Hepatocyte (in vitro differentiated cells): ENCODE data around the gene PDGFRB. TPM values are rescaled to one million over a fixed set of nuclear protein-coding genes. Genes with fewer than 3 reads are reported as not detected.

Source experiments
- DNase-seq: peaks from one replicate; pipeline ENCODE4 v3.0.0-alpha.2; 2016; ENCODE audit warnings: low spot score
- H2AFZ ChIP-seq: fragments of 200-600 bp; sonication (generic); 2 replicates; pipeline ENCODE4 v1.6.0; 2016; ENCODE audit warnings: antibody characterized with exemption, mild to moderate bottlenecking
- H3K27ac ChIP-seq: fragments of 200-600 bp; sonication (generic); 2 replicates; pipeline ENCODE4 v1.5.1; 2016; ENCODE audit warnings: mild to moderate bottlenecking
- H3K27me3 ChIP-seq: fragments of 200-600 bp; sonication (generic); 2 replicates; pipeline ENCODE4 v1.6.1; 2016
- H3K36me3 ChIP-seq: fragments of 200-600 bp; sonication (generic); replicated peaks from 2 replicates; pipeline ENCODE4 v1.5.1; 2016; ENCODE audit warnings: low read depth; ENCODE audit not compliant: insufficient read depth
- H3K4me1 ChIP-seq: fragments of 200-600 bp; sonication (generic); 2 replicates; pipeline ENCODE4 v1.5.1; 2016; ENCODE audit warnings: mild to moderate bottlenecking, moderate library complexity; ENCODE audit not compliant: insufficient read depth
- H3K4me2 ChIP-seq: fragments of 200-600 bp; sonication (generic); 2 replicates; pipeline ENCODE4 v1.6.0; 2016
- H3K4me3 ChIP-seq: fragments of 200-600 bp; sonication (generic); 2 replicates; pipeline ENCODE4 v1.5.1; 2016; ENCODE audit warnings: mild to moderate bottlenecking
- H3K79me2 ChIP-seq: fragments of 200-600 bp; sonication (generic); 2 replicates; pipeline ENCODE4 v1.6.0; 2017; ENCODE audit warnings: mild to moderate bottlenecking
- H3K9me2 ChIP-seq: fragments of 200-600 bp; sonication (generic); replicated peaks from 2 replicates; pipeline ENCODE4 v1.6.0; 2017; ENCODE audit warnings: mild to moderate bottlenecking; ENCODE audit not compliant: insufficient read depth
- H3K9me3 ChIP-seq: fragments of 200-600 bp; sonication (generic); 2 replicates; pipeline ENCODE4 v1.5.1; 2016; ENCODE audit warnings: low read depth, mild to moderate bottlenecking
- H4K20me1 ChIP-seq: fragments of 200-600 bp; sonication (generic); 2 replicates; pipeline ENCODE4 v1.6.0; 2016; ENCODE audit warnings: mild to moderate bottlenecking; ENCODE audit not compliant: insufficient read depth, poor library complexity, severe bottlenecking
- CTCF ChIP-seq: fragments of 200-600 bp; sonication (generic); IDR thresholded peaks from 2 replicates; pipeline ENCODE4 v1.5.1; 2016; ENCODE audit warnings: antibody characterized with exemption, mild to moderate bottlenecking; ENCODE audit not compliant: poor library complexity
- EZH2 ChIP-seq: fragments of 200-600 bp; sonication (generic); IDR thresholded peaks from 2 replicates; pipeline ENCODE4 v1.6.1; 2016; ENCODE audit warnings: antibody characterized with exemption, mild to moderate bottlenecking, borderline replicate concordance
- EZH2phosphoT487 ChIP-seq: fragments of 200-600 bp; sonication (generic); IDR thresholded peaks from one replicate; pipeline ENCODE4 v1.6.1; 2018; ENCODE audit warnings: antibody characterized with exemption, mild to moderate bottlenecking, low read depth, moderate library complexity; ENCODE audit not compliant: unreplicated experiment, severe bottlenecking
- WGBS: methylation state at CpG from one replicate; pipeline ENCODE4 v1.1.6; 2016; ENCODE audit warnings: low lambda C conversion rate; ENCODE audit errors: missing lambda C conversion rate; 5-methylcytosine and 5-hydroxymethylcytosine counted together
- polyA plus RNA-seq: library from polyadenylated mRNA; unstranded; fragments of >200 nt; fragmentation: Nextera tagmentation; extraction: Ambion mirVana; gene quantifications from 2 replicates; pipeline ENCODE4 v1.2.1, GENCODE V29; 2016
- total RNA-seq: library from RNA; depleted of rRNA; stranded (reverse); fragments of >200 nt; gene quantifications from 2 replicates; pipeline ENCODE4 v1.2.3, GENCODE V29; 2014

Gene PDGFRB
- total and polyA plus RNA-seq, 2 experiments from 2014 or later, result 55.1 to 55.2 TPM

DNA sequence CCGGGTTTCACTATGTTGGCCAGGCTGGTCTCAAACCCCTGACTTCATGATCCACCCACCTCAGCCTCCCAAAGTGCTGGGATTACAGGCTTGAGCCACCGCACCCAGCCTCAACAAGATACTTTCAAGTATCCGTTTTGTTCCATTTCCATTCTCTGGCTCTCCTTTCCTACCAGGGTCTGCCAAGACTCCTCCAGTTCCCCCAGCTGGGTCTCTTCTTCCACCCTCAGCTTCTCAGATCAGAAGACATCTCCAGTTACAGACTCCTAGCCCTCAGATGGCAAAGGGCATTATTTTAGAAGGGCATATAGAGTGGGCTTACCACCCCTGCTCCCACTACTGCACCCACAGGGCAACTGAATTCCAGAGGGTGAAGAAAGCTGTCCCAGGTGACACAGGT lies 1.5 kb upstream of the PDGFRB start:
- peaks cover 23% of the 10 kb centered on the region for H3K79me2 ChIP-seq
- H4K20me1 ChIP-seq, result peaks cover 3% of the 10 kb centered on the region
- no peaks in the 10 kb centered on the region for H3K36me3 ChIP-seq
- no peaks in the 10 kb centered on the region for H3K27me3 ChIP-seq
- H3K4me1 ChIP-seq, result peaks cover 60% of the 10 kb centered on the region
- H3K4me3 ChIP-seq, result no peak overlapping the region
- 77% methylated on average over 3 of the region's 3 CpGs for WGBS
- no peak overlapping the region for H3K4me2 ChIP-seq
- TF ChIP-seq EZH2 (no peak), EZH2phosphoT487 (no peak), CTCF (no peak)
- no peaks in the 10 kb centered on the region for H3K9me3 ChIP-seq
- peak overlapping the region; percentile 97 for H3K27ac ChIP-seq
- no peaks in the 10 kb centered on the region for H3K9me2 ChIP-seq
- H2AFZ ChIP-seq, result no peak overlapping the region
- no peak for DNase-seq

DNA sequence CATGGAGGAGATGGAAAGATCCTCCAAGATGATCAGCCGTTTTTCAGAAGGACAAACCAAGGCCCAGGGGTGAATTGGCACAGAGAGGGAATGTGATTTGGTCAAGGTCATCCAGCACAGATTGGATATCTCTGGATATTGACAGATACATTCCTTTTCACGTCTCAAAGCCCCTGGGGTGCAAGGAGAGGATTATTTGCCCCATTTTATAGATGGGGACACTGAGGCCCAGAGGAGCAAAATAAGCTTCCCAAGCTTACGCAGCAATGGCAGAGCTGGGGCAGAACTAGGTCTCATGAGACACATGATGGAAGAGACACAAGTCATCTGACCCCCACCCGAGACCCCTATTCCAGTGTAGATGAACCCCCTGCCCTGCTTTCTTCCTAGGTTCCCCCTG lies 895 bp upstream of the PDGFRB start:
- no peak for DNase-seq
- Histone ChIP-seq H3K27ac (peak overlapping the region; percentile 97), H3K9me2 (no peaks in the 10 kb centered on the region), H3K4me2 (peak overlapping the region; percentile 75), H3K9me3 (no peaks in the 10 kb centered on the region), H3K4me3 (no peak overlapping the region), H3K4me1 (peaks cover 55% of the 10 kb centered on the region), H3K27me3 (no peaks in the 10 kb centered on the region), H3K36me3 (no peaks in the 10 kb centered on the region), H2AFZ (no peak overlapping the region), H4K20me1 (peaks cover 3% of the 10 kb centered on the region), H3K79me2 (peaks cover 30% of the 10 kb centered on the region)
- 85% methylated on average over 4 of the region's 4 CpGs for WGBS
- TF ChIP-seq EZH2, result no peak
- TF ChIP-seq EZH2phosphoT487, result no peak
- no peak for TF ChIP-seq CTCF

DNA sequence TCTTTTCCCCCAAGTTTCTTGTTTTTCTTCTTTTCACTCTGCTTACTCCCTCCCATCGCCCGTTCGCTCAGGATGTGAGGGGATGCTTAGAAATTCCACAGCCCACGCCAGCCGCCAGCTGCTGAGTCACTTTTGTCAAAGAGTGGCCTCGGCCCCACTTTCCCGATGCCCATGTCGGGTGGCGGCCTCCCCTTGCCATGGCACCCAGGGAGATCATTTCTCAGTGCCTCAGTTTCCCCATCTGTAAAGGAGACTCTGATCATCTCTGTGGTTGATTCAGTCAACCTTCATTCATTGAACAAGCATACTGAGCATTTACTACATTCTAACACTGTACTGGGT lies 353 bp upstream of the PDGFRB start:
- H3K4me2 ChIP-seq, result peak overlapping the region; percentile 75
- H4K20me1 ChIP-seq, result peaks cover 3% of the 10 kb centered on the region
- no peak for TF ChIP-seq EZH2
- no peak for TF ChIP-seq CTCF
- TF ChIP-seq EZH2phosphoT487, result no peak
- no peak overlapping the region for H3K4me3 ChIP-seq
- H3K9me3 ChIP-seq, result no peaks in the 10 kb centered on the region
- H3K9me2 ChIP-seq, result no peaks in the 10 kb centered on the region
- no peaks in the 10 kb centered on the region for H3K36me3 ChIP-seq
- no peaks in the 10 kb centered on the region for H3K27me3 ChIP-seq
- H2AFZ ChIP-seq, result no peak overlapping the region
- peaks cover 35% of the 10 kb centered on the region for H3K79me2 ChIP-seq
- 29% methylated on average over 9 of the region's 9 CpGs for WGBS
- peaks cover 55% of the 10 kb centered on the region for H3K4me1 ChIP-seq
- no peak for DNase-seq
- peak overlapping the region; percentile 97 for H3K27ac ChIP-seq

DNA sequence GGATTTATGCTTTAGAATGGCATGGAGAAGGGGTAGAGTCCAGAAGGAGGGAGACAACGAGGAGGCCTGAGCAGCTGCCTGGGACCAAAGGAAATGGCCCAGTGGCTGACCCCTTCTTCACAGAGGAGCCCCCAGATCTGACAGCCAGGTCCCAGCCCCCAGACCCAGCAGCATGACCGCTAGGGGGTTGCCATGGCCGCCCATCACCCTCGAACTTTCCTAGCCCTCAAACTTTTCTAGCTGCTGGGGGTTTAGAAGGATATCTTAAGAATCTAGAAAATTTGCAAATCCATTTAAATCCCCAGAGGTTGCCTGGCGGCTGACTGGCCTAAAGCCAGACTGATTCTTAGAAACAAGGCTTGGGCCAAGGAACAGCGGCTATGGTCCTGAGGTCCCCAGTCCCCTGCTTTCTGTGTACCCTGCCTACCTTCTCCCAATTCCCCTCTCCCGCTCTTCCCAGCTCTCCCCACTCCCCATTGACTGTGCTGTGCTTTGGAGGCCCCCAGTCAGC lies 972 bp downstream of the PDGFRB start:
- WGBS, result 53% methylated on average over 7 of the region's 7 CpGs
- Histone ChIP-seq H4K20me1 (peaks cover 3% of the 10 kb centered on the region), H2AFZ (no peak overlapping the region), H3K4me1 (peaks cover 48% of the 10 kb centered on the region), H3K9me2 (no peaks in the 10 kb centered on the region), H3K79me2 (peaks cover 48% of the 10 kb centered on the region), H3K4me2 (peak overlapping the region; percentile 75), H3K4me3 (peak overlapping the region; percentile 49), H3K36me3 (no peaks in the 10 kb centered on the region), H3K27ac (peak overlapping the region; percentile 97), H3K9me3 (no peaks in the 10 kb centered on the region), H3K27me3 (no peaks in the 10 kb centered on the region)
- no peak for TF ChIP-seq EZH2phosphoT487
- TF ChIP-seq CTCF, result no peak
- no peak for TF ChIP-seq EZH2
- DNase-seq, result no peak
